Ishikawa (cell line): Measurements from ENCODE around the gene C2CD3.

Source experiments
- CEBPB ChIP-seq: IDR thresholded peaks from 2 replicates; pipeline ENCODE4 v1.6.1; 2012
- CREB1 ChIP-seq: IDR thresholded peaks from 2 replicates; pipeline ENCODE4 v1.6.1; 2012; ENCODE audit warnings: low read depth
- EGR1 ChIP-seq: IDR thresholded peaks from 2 replicates; pipeline ENCODE4 v1.6.1; 2012
- EP300 ChIP-seq: IDR thresholded peaks from 2 replicates; pipeline ENCODE4 v1.6.1; 2012; ENCODE audit warnings: borderline replicate concordance
- FOXM1 ChIP-seq: IDR thresholded peaks from 2 replicates; pipeline ENCODE4 v1.6.1; 2012; ENCODE audit warnings: low read depth, borderline replicate concordance
- NFIC ChIP-seq: IDR thresholded peaks from 2 replicates; pipeline ENCODE4 v1.6.1; 2012
- RAD21 ChIP-seq: IDR thresholded peaks from 2 replicates; pipeline ENCODE4 v1.6.1; 2012; ENCODE audit warnings: low read depth
- TAF1 ChIP-seq: IDR thresholded peaks from 2 replicates; pipeline ENCODE4 v1.6.1; 2012; ENCODE audit warnings: low read depth, mild to moderate bottlenecking
- TCF12 ChIP-seq: IDR thresholded peaks from 2 replicates; pipeline ENCODE4 v1.6.1; 2012; ENCODE audit warnings: low read depth
- TEAD4 ChIP-seq: IDR thresholded peaks from 2 replicates; pipeline ENCODE4 v1.6.1; 2012
- YY1 ChIP-seq: IDR thresholded peaks from 2 replicates; pipeline ENCODE4 v1.6.1; 2012; ENCODE audit warnings: low read depth
- ZBTB7A ChIP-seq: IDR thresholded peaks from 2 replicates; pipeline ENCODE4 v1.6.1; 2012; ENCODE audit warnings: low read depth
- TF ChIP-seq, protein P1 (sequence below): IDR thresholded peaks from 2 replicates; pipeline ENCODE4 v1.6.1; 2012; ENCODE audit warnings: low read depth, mild to moderate bottlenecking
- TF ChIP-seq, protein P2 (sequence below): IDR thresholded peaks from 2 replicates; pipeline ENCODE4 v1.6.1; 2012
- TF ChIP-seq, protein P3 (sequence below): IDR thresholded peaks from 2 replicates; pipeline ENCODE4 v1.6.1; 2012

The C2CD3 gene

DNA sequence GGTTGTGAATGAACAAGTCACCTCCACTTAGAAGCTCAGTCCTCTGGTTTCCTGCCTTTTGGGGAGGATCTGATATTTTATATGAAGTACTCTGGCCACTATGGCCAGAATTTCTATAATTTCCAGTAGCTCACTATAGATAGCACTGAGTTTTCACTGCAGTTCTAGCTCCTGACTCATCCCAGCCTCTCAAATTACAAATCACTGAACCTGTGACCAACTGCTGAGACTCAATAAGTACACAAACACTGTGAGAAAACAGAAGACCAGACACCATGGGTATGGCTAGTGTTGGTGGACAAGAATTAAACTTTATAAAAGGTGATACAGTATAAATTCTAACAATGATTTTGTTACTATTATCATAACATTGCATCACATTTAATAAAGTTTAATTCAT is 114.9 kb downstream of the C2CD3 start:
- TF ChIP-seq EGR1: no peak
- TF ChIP-seq ZBTB7A: no peak
- no peak for TF ChIP-seq RAD21
- no peak for TF ChIP-seq TEAD4
- TF ChIP-seq FOXM1: no peak
- no peak for TF ChIP-seq CEBPB
- TF ChIP-seq, protein P1, sequence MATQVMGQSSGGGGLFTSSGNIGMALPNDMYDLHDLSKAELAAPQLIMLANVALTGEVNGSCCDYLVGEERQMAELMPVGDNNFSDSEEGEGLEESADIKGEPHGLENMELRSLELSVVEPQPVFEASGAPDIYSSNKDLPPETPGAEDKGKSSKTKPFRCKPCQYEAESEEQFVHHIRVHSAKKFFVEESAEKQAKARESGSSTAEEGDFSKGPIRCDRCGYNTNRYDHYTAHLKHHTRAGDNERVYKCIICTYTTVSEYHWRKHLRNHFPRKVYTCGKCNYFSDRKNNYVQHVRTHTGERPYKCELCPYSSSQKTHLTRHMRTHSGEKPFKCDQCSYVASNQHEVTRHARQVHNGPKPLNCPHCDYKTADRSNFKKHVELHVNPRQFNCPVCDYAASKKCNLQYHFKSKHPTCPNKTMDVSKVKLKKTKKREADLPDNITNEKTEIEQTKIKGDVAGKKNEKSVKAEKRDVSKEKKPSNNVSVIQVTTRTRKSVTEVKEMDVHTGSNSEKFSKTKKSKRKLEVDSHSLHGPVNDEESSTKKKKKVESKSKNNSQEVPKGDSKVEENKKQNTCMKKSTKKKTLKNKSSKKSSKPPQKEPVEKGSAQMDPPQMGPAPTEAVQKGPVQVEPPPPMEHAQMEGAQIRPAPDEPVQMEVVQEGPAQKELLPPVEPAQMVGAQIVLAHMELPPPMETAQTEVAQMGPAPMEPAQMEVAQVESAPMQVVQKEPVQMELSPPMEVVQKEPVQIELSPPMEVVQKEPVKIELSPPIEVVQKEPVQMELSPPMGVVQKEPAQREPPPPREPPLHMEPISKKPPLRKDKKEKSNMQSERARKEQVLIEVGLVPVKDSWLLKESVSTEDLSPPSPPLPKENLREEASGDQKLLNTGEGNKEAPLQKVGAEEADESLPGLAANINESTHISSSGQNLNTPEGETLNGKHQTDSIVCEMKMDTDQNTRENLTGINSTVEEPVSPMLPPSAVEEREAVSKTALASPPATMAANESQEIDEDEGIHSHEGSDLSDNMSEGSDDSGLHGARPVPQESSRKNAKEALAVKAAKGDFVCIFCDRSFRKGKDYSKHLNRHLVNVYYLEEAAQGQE: no peak
- no peak for TF ChIP-seq CREB1
- TF ChIP-seq EP300: no peak
- no peak for TF ChIP-seq YY1
- TF ChIP-seq TAF1: no peak

DNA sequence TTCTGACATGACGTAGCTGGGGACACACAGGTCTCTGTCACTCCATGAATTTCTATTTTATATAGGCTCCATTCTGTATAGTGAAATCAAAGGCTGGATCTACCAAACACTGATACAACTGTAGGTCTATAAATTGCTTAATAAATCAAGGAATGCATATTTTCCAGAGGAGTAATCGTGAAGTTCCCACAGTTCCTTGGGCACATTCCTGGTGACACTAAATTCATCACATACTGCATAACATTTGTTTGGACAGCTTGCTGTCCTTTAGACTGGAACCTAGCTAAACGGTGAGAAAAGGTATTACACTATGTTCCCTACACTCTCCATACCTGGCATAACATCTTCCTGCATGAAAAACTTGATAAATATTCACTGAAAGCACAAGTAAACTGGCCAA is 120.3 kb downstream of the C2CD3 start:
- TF ChIP-seq CREB1: no peak
- no peak for TF ChIP-seq ZBTB7A
- no peak for TF ChIP-seq FOXM1
- TF ChIP-seq, protein P2, sequence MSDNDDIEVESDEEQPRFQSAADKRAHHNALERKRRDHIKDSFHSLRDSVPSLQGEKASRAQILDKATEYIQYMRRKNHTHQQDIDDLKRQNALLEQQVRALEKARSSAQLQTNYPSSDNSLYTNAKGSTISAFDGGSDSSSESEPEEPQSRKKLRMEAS: no peak
- TF ChIP-seq, protein P1: no peak
- TF ChIP-seq RAD21: no peak
- TF ChIP-seq, protein P3, sequence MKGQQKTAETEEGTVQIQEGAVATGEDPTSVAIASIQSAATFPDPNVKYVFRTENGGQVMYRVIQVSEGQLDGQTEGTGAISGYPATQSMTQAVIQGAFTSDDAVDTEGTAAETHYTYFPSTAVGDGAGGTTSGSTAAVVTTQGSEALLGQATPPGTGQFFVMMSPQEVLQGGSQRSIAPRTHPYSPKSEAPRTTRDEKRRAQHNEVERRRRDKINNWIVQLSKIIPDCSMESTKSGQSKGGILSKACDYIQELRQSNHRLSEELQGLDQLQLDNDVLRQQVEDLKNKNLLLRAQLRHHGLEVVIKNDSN: no peak
- no peak for TF ChIP-seq TAF1
- TF ChIP-seq EP300: no peak
- no peak for TF ChIP-seq YY1
- no peak for TF ChIP-seq CEBPB
- TF ChIP-seq TCF12: no peak
- TF ChIP-seq EGR1: no peak
- no peak for TF ChIP-seq TEAD4
- no peak for TF ChIP-seq NFIC

DNA sequence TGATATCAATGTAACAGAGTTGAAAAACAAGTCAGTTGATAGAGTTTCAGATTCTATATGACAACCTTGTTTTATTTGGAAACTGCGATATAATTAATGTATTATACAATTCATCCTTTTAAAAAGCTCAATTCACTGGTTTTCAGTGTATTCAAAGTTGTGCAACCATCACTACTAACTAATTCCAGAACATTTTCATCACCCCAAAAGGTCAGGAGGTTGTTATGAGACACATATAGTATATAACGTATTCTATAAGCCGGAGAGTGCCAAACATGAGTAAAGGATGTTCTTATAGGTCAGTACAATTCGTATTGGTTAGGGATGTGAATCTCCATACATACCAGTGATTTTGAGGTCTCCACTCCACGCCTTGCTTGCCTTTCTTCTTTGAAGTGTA is 121.8 kb downstream of the C2CD3 start:
- TF ChIP-seq RAD21: no peak
- TF ChIP-seq, protein P1: no peak
- TF ChIP-seq EP300: no peak
- TF ChIP-seq TAF1: no peak
- TF ChIP-seq, protein P3: no peak
- no peak for TF ChIP-seq TCF12
- TF ChIP-seq ZBTB7A: no peak
- TF ChIP-seq, protein P2: no peak
- no peak for TF ChIP-seq EGR1

DNA sequence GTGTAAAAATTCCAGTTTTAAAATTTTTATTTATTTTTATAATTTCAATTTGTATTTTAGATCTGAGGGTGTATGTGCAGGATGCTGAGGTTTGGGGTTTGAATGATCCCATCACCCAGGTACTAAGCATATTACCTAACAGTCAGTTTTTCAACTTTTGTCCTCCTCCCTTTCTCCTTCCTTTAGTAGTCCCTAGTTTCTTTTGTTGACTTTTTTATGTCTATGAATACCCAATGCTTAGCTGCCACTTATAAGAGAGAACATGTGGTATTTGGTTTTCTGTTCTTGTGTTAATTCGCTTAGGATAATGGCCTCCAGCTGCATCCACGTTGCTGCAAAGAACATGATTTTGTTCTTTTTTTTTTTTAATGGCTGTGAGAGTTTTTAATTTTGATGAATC is 126.3 kb downstream of the C2CD3 start:
- no peak for TF ChIP-seq NFIC
- no peak for TF ChIP-seq RAD21
- no peak for TF ChIP-seq FOXM1
- TF ChIP-seq YY1: no peak
- no peak for TF ChIP-seq CREB1
- TF ChIP-seq CEBPB: no peak
- no peak for TF ChIP-seq TEAD4
- TF ChIP-seq, protein P3: no peak
- TF ChIP-seq, protein P1: no peak
- TF ChIP-seq TCF12: no peak
- TF ChIP-seq, protein P2: no peak
- TF ChIP-seq ZBTB7A: no peak
- no peak for TF ChIP-seq TAF1
- TF ChIP-seq EGR1: no peak
- no peak for TF ChIP-seq EP300
